GM13976 (cell line): ENCODE measurements around the gene MAVS.
"Not testable (repeated sequence)": the region's sequence is repeated elsewhere in the genome, so short reads cannot be mapped to it uniquely, and the experiment has no call there.

Source experiments
- DNase-seq: peaks from one replicate; pipeline ENCODE4 v3.0.0; 2012; ENCODE audit warnings: low spot score
- CTCF ChIP-seq: IDR thresholded peaks from 2 replicates; pipeline ENCODE4 v1.5.1; 2012; ENCODE audit warnings: borderline replicate concordance, mild to moderate bottlenecking; ENCODE audit not compliant: insufficient read depth; ENCODE audit errors: extremely low read depth, missing control alignments, control extremely low read depth
- in situ Hi-C: fragments of 300-500 bp; cut with MboI; formaldehyde crosslinking; loops from one replicate; pipeline ENCODE4 v1.12.0; 2022; ENCODE audit warnings: low sequenced_read_pairs, mixed read lengths, inconsistent platforms; ENCODE audit not compliant: unreplicated experiment

The MAVS gene

GRCh38 chr20:3820901-3821727 is 25.5 kb upstream of the MAVS start:
- no peak for TF ChIP-seq CTCF
- DNase-seq, result no peak
- in situ Hi-C loops, result no loop called here

GRCh38 chr20:3821996-3822395 is 24.6 kb upstream of the MAVS start:
- no peak for DNase-seq
- in situ Hi-C loops, result no loop called here
- no peak for TF ChIP-seq CTCF

GRCh38 chr20:3823881-3824280 is 22.8 kb upstream of the MAVS start:
- in situ Hi-C loops, result no loop called here
- no peak for TF ChIP-seq CTCF
- no peak for DNase-seq

GRCh38 chr20:3825526-3825925 is 21.1 kb upstream of the MAVS start:
- in situ Hi-C loops, result no loop called here
- TF ChIP-seq CTCF, result no peak
- no peak for DNase-seq

- in situ Hi-C loops, result no loop called here
- TF ChIP-seq CTCF, result peak; percentile 14
- DNase-seq, result no peak
These were observed 20.2 kb upstream of the MAVS start for GRCh38 chr20:3826420-3826819.

GRCh38 chr20:3828798-3829197 is 17.8 kb upstream of the MAVS start:
- DNase-seq, result no peak
- no peak for TF ChIP-seq CTCF
- in situ Hi-C loops, result no loop called here

GRCh38 chr20:3829891-3830290 is 16.7 kb upstream of the MAVS start:
- in situ Hi-C loops, result not testable (repeated sequence)

More at GRCh38 chr20:3829891-3830290, 16.7 kb upstream of the MAVS start:
- DNase-seq, result not testable (repeated sequence)
